OCI-LY3 (cell line): ENCODE data around the gene CHMP4A.

Experiments
- H2AFZ ChIP-seq: fragments of 200-600, 300-600 bp; shearing (Covaris generic); 2 replicates; pipeline ENCODE4 v1.6.0; 2014; ENCODE audit warnings: antibody characterized with exemption, low read depth, low read length
- H3K27ac ChIP-seq: fragments of 200-600, 300-600 bp; sonication (generic); 2 replicates; pipeline ENCODE4 v1.5.1; 2014; ENCODE audit warnings: mild to moderate bottlenecking, low read length, moderate library complexity, mixed read lengths
- H3K27me3 ChIP-seq: fragments of 200-600, 300-600 bp; sonication (generic); 2 replicates; pipeline ENCODE4 v1.6.1; 2014; ENCODE audit warnings: low read depth, low read length, mixed read lengths
- H3K36me3 ChIP-seq: fragments of 200-600, 300-600 bp; sonication (generic); replicated peaks from 2 replicates; pipeline ENCODE3; 2014; ENCODE audit warnings: low read depth, low read length, mixed read lengths
- H3K4me1 ChIP-seq: fragments of 300-600, 200-600 bp; sonication (generic); 2 replicates; pipeline ENCODE4 v1.6.1; 2014; ENCODE audit warnings: low read length, mixed read lengths
- H3K4me2 ChIP-seq: fragments of 200-600, 300-600 bp; sonication (generic); 2 replicates; pipeline ENCODE4 v1.6.1; 2014; ENCODE audit warnings: low read length, mixed read lengths
- H3K4me3 ChIP-seq: fragments of 300-600, 200-600 bp; sonication (generic); 2 replicates; pipeline ENCODE4 v1.5.1; 2014; ENCODE audit warnings: antibody characterized with exemption, mild to moderate bottlenecking, low read length, moderate library complexity
- H3K79me2 ChIP-seq: fragments of 300-600, 200-600 bp; shearing (Covaris generic); 2 replicates; pipeline ENCODE4 v1.6.1; 2014; ENCODE audit warnings: mild to moderate bottlenecking, low read length, mixed read lengths
- H3K9ac ChIP-seq: fragments of 300-600, 200-600 bp; shearing (Covaris generic); 2 replicates; pipeline ENCODE4 v1.6.0; 2014; ENCODE audit warnings: mild to moderate bottlenecking, low read length, moderate library complexity
- H3K9me3 ChIP-seq: fragments of 200-600, 300-600 bp; shearing (Covaris generic); 2 replicates; pipeline ENCODE4 v1.6.1; 2014; ENCODE audit warnings: low read length, mixed read lengths; ENCODE audit not compliant: insufficient read depth
- H4K20me1 ChIP-seq: fragments of 200-600, 300-600 bp; sonication (generic); 2 replicates; pipeline ENCODE4 v1.6.1; 2016; ENCODE audit warnings: low read length, mixed read lengths; ENCODE audit not compliant: insufficient read depth
- CTCF ChIP-seq: fragments of 200-600, 300-600 bp; sonication (generic); IDR thresholded peaks from 2 replicates; pipeline ENCODE4 v1.5.1; 2014; ENCODE audit warnings: antibody characterized with exemption, low read length, low read depth
- EZH2phosphoT487 ChIP-seq: fragments of 200-600 bp; shearing (Covaris generic); IDR thresholded peaks from 2 replicates; pipeline ENCODE4 v1.6.1; 2018; ENCODE audit warnings: antibody characterized with exemption, mixed run types, low read depth

CHMP4A gene

DNA sequence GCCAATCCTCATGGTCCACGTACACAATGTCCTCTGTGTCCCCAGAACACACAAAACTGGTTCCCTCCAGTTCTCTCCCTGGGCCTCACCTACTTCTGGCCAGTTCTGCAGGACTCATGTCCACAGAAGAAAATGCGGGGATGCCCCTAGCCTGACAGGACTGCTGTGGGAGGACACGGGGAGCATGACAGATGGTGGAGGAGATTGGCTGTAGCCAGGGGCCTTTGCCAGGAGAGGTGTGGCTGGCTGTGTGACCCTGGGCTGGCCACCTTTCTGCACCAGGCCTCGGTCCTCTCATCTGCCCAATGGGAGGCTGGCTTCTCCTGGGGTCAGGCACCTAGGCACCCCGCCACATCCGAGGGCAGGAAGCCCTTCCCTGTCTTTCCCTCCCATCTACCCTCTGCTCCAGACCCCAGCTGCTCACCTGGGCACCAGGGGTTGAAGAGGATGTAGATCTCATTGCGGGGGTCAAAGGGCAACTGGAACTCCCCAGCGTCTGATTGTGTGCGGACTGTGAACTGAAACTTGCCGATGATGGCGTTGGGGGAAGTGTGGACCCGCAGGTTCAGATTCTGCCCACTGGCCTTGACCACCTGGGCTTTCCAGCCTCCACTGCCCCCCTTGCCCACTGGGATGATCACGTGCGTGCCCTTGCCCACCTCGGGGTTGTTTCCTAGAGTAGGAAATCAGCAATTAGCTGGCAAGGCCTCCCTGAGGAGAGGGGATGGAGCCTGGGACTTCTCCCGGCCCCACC is 46.9 kb upstream of the CHMP4A start:
- Histone ChIP-seq H3K27ac (no peak overlapping the region), H3K9ac (no peak overlapping the region), H3K27me3 (no peaks in the 10 kb centered on the region), H3K4me2 (no peak overlapping the region), H3K9me3 (no peaks in the 10 kb centered on the region), H3K4me3 (no peak overlapping the region), H3K4me1 (no peaks in the 10 kb centered on the region), H3K36me3 (no peaks in the 10 kb centered on the region), H3K79me2 (no peaks in the 10 kb centered on the region), H2AFZ (no peak overlapping the region), H4K20me1 (no peaks in the 10 kb centered on the region)
- TF ChIP-seq CTCF (no peak), EZH2phosphoT487 (no peak)

GRCh38 chr14:24259282-24260025 is 46.2 kb upstream of the CHMP4A start:
- Histone ChIP-seq H3K9me3 (no peaks in the 10 kb centered on the region), H3K27ac (no peak overlapping the region), H2AFZ (no peak overlapping the region), H3K4me1 (no peaks in the 10 kb centered on the region), H4K20me1 (no peaks in the 10 kb centered on the region), H3K4me2 (no peak overlapping the region), H3K27me3 (no peaks in the 10 kb centered on the region), H3K9ac (no peak overlapping the region), H3K79me2 (no peaks in the 10 kb centered on the region), H3K36me3 (no peaks in the 10 kb centered on the region), H3K4me3 (no peak overlapping the region)
- no peak for TF ChIP-seq EZH2phosphoT487
- TF ChIP-seq CTCF = no peak

- Histone ChIP-seq H3K36me3 (no peaks in the 10 kb centered on the region), H3K27me3 (no peaks in the 10 kb centered on the region), H3K4me1 (no peaks in the 10 kb centered on the region), H3K4me2 (no peak overlapping the region), H4K20me1 (no peaks in the 10 kb centered on the region), H3K79me2 (no peaks in the 10 kb centered on the region), H3K27ac (no peak overlapping the region), H3K4me3 (no peak overlapping the region), H2AFZ (no peak overlapping the region), H3K9me3 (no peaks in the 10 kb centered on the region), H3K9ac (no peak overlapping the region)
- TF ChIP-seq EZH2phosphoT487 (no peak), CTCF (no peak)
Observed at GRCh38 chr14:24258548-24259265, 45.4 kb upstream of the CHMP4A start.

GRCh38 chr14:24258119-24258518 is 44.8 kb upstream of the CHMP4A start:
- no peak overlapping the region for H3K4me3 ChIP-seq
- no peak overlapping the region for H3K9ac ChIP-seq
- H3K79me2 ChIP-seq = no peaks in the 10 kb centered on the region
- H3K27me3 ChIP-seq = no peaks in the 10 kb centered on the region
- H3K36me3 ChIP-seq = no peaks in the 10 kb centered on the region
- H3K4me2 ChIP-seq = no peak overlapping the region
- no peak overlapping the region for H3K27ac ChIP-seq
- H2AFZ ChIP-seq = no peak overlapping the region
- no peaks in the 10 kb centered on the region for H4K20me1 ChIP-seq
- TF ChIP-seq CTCF = no peak
- no peak for TF ChIP-seq EZH2phosphoT487
- no peaks in the 10 kb centered on the region for H3K4me1 ChIP-seq
- H3K9me3 ChIP-seq = no peaks in the 10 kb centered on the region
